ENCODE measurements around the gene ERN1.

The ERN1 gene

DNA sequence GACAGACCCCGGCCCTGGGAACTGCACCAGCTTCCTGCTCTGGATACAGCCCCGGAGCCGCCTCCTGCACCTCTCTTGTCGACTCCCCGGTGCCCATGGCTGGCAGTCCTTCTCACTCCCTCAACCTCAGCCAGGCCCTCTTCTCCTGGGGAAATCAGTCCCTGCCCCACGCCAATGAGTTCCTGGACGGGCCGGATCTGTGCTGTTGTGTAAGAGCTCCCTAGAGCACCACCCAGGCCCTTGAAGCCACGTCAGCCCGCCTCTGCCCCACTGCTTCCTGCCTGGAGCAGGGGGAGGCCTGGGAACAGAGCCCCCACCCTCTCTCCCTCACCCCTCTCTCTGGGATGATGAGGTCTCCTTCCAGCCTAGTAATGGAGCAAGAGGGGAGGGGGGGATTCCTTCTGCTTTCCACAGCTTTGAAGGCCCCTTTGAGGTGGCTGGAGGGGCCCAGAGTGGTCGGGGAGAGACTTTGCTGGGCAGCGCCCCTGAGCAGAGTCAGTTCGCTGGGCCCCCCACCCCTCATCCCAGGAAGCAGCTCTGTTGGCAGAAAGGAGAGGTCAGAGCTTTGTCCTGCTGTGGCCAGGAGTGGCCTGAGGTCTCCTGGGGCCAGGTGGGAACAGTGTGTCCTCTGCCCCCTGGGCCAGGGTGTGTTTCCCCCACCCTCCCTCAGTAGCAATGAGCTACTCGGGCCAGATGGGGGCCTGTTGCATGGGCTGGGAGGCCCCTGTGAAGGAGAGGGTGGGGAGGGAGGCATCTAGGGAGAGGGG is 128.0 kb downstream of the ERN1 start:
- DNase-seq: no peak

DNA sequence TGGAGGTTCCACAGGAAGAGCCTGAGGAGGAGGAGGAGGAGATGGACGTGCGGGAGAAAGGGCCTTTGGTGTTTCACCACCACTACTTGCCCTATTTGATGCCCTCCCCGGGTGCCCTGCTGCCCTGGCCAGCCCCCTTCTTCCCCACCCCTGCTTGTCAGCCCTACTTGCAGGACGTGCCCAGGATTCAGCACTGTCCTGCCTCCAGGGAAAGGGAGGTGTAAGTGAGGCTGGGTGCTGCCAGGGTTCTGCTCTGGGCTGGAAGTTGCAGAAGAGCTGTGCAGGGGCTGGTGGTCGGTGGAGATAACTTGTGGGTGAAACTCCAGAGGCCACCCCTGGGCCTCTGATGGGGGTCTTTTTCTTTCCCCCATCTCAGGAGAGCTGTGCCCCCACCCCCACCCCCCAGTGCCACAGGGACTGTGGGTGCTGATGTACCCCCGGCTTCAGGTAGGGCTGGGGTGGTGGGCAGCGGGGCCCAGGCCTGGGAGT is 128.8 kb downstream of the ERN1 start:
- DNase-seq: no peak

DNA sequence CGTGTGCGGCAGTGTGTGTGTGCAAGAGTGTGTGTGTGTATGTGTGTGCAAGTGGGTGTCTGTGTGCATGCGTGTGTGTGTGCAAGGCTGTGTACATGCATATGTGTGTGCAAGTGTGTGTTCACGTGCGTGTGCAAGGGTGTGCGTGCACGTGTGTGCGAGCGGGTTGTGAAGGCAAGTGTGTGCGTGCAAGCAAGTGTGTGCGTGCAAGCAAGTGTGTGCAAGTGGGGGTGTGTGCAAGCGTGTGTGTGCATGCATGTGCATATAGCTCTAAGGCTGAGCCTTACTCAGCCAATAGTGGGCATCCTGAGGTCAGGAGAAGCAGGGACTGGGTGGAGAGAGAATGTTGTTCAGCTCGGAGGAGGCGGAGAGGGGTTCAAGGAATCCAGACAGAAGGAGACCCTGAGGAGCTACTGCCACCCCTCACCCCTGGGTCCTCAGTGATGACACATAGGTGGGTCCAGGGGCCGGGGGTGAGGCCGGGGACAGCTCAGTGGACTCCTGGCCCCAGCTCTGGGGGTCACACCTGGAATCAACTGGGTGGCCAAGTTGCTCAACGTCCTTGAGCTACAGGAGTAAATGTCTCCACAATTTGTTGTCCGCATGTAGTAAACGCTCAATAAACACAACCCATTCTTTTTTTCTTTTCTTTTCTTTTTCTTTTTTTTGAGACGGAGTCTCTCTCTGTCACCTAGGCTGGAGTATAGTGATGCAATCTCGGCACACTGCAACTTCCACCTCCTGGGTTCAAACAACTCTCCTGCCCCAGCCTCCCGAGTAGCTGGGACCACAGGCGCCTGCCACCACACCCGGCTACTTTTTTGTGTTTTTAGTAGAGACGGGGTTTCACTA is 130.0 kb downstream of the ERN1 start:
- no peak for DNase-seq

DNA sequence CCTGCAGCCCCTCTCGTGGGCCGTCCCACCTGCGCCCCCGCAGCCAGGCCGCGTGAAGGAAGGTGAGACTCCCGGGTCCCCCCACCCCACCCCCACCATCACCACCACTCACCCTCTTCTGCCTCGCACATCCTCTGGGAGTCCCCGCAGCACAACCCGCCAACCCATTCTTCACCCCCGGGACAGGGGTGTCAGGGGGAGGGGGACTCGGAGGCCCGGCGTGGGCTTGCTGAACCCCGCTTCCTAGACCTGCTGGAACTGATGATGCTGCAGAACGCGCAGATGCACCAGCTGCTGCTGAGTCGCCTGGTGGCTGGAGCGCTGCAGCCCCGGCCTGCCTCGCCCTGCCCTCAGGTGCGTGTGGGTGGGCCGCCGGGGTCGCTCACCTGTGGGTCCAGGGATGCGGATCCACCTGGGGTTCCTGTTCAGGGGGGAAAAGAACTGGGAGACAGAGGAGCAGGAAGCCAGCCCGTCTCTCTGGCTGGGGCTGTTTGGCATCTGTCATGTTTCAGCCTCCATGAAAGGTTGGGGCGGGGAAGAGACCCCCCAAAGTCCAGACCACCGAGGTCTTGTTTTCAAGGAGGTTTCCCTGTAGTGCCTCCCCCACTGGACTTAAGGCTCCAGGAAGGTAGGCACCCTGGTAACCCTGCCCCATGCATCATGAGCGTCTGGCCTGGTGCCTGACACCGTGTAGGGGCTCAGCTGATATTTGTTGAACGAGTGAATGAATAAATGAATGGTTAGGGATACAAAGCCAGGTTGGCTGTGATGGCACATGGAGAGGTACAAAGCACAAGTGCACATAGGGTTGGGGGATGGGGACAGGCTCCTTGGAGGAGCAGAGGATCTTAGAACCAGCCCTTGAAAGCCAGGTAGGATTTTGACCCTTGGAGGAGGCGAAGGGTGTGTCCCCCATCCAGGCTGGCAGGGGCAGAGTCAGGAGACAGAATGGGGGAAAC is 130.9 kb downstream of the ERN1 start:
- DNase-seq: no peak

DNA sequence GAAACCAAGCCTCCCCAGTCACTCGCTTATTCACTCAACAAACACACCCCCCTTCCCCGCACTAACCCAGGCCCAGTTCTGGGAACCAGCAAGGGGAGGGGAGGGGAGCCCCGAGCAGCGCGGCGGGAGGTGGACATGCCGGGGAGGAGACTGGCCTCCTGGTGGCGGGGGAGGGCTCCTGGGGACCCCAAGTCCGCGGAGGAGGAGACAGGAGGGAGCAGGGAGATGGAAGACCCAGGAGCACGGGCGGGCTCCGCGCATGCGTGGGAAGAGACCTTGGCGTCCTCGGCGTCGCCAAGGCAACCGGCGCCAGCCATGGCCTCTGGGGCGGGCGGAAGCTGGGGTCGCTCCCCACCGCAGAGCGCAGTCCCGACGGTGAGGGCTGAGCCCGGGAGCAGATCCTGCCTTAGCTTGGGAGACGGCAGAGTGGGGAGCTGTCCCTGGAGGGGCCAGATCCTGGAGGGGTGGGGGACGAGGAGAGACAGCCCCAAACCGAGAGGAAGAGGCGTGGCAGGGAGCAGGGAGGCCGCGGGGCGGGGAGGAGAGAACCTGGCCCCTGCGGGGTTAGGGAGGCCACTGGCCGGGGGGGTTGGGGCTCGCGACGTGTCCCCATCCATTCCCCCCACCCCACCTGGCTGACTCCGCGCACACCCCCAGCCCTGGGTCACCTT is 131.8 kb downstream of the ERN1 start, which contains the start of gene PRR29:
Gene PRR29 (plus strand): TSS at position 302 of the 671 bp plus-strand sequence. CDS start 14 bp downstream, at position 316.
- peak; percentile 83 for DNase-seq

DNA sequence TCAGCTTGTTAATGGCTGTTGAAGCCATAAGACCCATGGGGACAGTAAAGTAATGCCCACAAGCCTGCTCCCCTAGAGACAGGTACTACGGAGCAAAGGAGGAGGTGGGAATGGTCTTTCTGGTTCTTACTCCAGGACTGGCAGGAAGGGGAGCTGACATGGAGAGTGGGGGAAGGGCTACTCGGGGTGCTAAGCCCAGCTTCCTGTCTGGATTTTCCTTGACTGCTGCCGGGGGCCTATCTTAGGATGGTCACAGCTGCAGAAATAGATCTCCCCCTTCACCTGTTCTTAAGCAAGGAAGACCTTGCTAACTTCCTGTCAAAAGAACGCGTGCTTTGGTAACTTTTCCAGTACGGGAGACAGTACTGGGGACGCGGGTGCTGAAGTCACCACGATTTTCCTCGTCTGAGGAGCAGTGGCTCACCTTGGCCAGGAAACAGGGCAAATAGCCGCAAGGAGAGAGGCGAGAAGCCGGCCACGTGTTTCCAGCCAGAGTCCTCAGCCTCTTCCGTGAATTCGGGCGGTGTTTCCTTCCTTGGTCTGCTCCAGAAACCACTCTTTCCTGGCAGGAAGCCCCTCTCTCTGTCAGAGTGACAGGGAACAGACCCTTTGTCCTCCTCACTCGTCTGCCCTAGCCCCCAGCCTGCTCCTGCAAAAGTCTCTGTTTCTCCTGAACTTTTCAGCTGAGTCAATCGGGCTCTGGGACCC is 132.4 kb downstream of the ERN1 start:
- DNase-seq: no peak

DNA sequence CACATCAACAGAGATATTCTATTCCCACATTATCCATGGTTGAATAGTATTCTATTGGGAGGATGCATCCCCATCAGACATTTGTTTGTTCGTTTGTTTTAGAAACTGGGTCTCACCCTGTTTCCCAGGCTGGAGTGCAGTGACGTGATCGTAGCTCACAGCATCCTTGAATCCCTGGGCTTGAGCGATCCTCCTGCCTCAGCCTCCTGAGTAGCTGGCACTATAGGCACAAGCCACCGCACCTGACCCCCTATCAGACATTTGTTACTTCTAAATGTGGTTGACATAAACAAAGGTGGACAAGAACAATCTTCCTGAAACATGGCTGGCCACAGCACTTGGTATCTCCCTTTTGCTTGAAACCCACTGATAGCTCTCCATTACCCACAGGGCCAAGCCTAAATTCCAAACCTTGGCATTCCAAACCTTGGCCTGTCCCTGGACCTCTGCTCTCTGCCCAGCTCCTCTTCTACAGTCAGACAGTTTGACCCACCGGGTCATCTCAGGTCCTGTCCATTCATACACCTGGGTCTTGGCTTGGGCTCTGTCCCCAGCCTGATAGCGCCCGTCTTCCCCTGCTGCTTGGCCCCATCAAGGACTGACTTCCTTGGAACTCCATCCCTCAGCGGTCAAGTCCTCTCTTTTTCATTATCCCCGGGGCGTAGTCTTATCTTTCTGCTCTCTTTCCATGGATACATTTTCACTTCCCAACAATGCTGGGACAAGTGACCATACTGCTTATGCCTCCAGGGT is 133.3 kb downstream of the ERN1 start:
- no peak for DNase-seq

DNA sequence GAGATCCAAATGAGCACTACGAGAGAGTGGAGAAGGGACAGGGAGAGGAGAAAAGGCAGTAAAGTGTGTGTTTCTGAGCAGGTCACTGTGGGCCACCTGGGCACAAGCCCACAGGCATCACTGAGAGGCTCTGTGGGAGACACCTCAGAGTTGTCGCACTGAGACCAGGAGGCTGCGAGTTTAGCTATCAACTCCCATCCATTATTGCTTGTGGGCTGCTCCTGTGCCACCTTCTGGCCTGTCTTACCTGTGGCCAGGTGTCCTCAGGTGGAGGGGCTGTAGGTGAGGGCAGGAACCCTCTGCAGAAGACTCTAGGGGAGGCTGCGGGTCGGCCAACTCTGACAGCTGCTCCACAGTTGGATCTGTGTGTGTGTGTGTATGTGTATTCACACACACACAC is 134.3 kb downstream of the ERN1 start:
- DNase-seq: no peak

DNA sequence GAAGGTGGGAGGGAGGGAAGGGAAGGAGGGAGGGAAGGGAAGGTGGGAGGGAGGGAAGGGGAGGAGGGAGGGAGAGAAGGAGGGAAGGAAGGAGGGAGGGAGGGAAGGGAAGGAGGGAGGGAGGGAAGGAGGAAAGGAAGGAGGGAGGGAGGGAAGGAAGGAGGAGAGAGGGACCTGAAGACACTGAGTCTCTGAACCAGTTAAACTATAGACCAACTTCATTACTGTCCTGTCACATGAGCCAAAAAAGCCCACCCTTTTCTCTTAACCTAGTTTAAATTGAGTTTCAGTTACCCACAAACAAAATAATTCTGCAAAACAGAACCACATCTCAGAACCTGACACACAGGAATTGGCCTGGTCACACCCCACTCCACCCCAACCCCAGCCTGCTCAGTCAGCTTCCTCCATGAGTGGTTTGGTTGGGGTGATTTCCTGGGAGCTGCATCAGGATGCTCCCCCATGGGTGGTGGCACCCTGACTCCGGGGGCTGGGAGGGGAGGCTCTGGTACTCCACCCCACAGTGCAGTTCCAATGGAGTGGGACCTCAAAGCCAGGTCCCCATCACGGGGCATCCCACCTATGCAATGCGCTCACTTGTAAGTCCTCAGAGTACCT is 136.5 kb downstream of the ERN1 start:
- no peak for DNase-seq

DNA sequence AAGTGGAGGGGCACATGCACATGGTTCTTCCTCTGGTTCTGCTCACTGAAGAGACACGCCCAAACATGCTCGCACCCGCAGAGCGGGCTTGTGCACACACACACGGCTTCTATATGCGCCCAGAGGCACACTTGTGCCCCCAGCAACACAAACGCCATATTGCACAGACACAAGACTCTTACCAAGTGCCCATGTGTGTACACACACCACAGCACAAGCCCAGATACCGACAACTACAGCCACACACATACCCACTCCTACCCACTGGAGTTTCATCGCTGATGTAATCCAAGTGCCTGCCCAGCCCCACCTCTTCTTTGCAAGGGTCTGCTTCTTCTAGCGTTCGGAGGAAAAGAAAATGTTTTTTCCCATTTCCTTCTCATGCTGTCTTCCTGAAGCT is 138.3 kb downstream of the ERN1 start:
- DNase-seq: no peak

DNA sequence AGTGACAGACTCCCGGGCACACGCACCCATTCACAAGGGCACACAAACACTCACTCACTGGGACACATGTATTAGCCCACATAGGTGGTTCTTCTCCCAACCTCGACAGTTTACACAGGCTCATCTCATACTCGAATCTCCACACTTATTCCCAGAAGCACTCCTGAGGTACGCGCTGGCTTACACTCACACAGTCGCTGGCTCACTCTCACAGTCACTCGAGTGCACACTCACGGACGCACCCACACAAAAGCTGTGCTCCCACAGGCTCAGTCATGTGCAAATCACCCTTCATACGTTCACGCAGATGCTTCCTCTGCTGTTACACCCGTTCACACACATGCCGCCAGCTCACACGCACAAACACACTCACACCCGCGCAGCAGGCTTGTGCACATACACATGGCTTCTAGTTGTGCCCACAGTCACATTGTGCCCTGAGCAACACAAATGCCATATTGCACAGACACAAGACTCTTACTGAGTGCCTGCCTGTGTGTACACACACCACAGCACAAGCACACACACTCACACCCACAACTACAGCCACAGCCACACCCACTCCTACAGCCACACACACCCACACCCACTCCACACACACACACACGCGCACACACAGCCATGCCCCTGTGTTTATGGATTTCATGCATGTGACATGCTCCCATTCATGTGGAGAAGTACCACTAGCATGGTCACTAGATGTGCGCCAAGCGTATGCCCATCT is 140.2 kb downstream of the ERN1 start:
- no peak for DNase-seq

All from NCI-H2171 (cell line).